GM18519 (cell line): ENCODE results near the gene OLA1.

ENCODE experiments used
- ATAC-seq: cut with Tn5 transposase; IDR thresholded peaks from one replicate; pipeline ENCODE4 v1.9.1; 2021; ENCODE audit warnings: mild to moderate bottlenecking, moderate library complexity; ENCODE audit not compliant: unreplicated experiment, low FRiP score

Gene OLA1

DNA sequence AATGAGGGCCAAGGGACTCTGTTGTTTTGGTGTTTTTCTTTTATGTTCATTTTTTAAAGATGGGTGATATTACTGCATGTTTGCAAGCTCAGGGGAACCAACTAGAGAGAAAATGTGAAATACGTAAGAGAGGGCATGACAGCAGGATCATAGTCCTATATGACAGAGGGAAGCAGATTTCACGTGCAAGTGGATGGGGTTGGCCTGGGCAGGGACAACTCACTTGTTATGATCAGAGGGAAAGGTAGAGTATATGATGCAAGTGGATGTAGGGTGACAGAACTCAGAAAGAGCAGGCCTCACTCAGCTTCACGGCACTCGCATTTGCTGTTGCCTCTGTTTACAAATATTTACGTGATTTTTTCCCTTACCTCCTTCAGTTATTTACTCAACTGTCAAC lies 67.0 kb downstream of the OLA1 start:
- no peak for ATAC-seq

DNA sequence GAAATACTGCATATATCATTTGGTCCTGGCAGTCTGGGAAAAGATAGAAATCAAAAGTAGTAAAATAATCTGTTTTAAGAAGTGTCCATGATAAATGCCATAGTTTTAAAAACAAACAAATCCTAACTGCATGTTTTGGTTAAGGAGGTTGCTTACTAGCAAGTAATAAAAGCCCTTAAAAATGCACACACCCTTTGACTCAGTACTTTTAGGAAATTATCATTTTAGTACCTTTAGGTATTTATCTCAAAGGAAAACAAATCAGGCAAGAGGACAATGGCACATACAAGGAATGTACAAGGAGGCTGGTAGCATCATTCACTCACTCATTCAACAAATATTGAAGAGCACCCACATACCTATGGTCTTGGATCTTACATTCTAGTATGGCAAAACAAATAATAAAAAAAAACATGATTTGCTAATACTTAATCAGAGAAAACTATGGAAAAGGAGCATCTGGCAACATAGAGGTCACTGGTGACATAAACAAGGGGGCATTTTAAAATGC lies 67.6 kb downstream of the OLA1 start:
- ATAC-seq = no peak

DNA sequence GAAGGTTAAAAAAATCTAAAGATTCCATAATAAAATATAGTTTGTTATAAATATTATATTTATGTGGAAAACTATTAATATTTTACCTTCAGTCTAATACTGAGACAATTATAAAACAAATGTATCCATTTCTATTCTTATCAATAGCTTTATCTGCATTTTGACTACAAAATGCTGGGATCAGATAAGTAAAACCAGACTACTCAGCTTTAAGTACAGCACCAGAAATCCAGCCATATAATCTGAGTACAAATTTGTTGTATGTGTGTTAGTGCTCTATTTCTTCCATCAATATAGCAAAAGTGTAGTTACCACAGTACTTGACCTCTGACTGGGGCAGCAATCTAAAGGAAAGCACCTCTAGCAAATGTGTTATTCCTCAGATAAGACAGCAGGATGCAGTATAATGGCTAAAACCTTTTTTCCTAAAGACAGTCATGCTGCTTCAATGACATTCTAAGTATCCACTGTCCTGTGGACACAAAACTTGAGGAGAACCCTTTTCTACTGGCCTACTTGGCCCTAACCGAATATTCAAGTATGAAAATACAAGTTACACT lies 68.1 kb downstream of the OLA1 start:
- ATAC-seq = no peak

DNA sequence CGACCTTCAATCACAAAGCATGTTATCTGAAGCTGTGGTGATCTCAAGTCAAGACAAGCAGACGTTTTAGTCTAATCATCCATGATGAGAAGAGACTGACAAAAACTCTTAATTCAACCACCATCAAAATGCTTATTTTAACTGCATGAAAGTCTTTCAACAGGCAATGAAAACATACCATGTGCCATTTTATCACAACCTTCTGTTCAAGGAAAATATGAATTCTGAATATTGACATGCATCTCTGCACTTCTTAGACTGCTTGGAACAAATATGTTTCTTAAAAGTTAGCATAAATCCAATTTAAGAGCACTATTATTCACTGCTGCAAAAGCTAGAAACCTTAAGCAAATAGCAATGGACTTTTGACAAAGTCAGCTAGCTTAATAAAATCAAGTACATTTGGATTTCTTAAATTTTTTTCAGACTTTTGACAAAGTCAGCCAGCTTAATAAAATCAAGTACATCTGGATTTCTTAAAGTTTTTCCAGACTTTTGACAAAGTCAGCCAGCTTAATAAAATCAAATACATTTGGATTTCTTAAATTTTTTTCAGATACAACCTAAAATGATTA lies 70.9 kb downstream of the OLA1 start:
- no peak for ATAC-seq

DNA sequence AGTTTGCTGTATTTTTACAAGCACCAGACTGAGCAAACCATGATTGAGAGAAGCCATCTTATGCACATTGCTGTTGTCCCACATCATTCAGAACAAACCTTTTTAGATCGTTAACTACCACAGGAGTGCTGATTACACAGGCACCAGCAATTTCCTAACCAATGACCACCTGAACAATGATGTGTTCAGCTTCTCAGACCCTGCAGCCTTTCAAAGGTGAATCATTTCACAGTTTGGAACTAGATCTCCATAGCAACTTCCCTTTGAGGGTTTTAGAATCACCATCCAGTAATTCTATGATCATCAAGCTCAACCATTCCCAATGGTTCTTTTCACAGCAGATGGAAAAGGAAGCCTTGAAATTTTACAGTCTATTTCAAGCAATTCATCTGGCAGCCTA lies 71.4 kb downstream of the OLA1 start:
- no peak for ATAC-seq

DNA sequence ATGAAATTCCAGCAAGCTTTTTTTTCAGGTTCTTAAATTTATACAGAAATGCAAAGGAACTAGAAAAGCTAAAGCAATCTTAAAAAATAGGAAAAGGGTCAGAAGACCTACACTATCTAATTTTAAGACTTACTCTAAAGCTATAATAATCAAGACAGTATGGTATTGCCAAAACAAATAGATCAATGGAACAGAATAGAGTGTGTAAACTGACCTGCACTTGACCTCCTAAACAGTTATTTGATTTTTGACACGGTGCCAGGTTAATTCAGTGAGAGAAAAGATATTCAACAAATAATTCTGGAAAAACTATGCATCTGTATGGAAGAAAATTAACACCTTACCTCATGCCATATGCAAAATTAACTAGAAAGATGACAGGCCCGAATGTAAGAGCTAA lies 73.6 kb downstream of the OLA1 start:
- ATAC-seq = no peak

DNA sequence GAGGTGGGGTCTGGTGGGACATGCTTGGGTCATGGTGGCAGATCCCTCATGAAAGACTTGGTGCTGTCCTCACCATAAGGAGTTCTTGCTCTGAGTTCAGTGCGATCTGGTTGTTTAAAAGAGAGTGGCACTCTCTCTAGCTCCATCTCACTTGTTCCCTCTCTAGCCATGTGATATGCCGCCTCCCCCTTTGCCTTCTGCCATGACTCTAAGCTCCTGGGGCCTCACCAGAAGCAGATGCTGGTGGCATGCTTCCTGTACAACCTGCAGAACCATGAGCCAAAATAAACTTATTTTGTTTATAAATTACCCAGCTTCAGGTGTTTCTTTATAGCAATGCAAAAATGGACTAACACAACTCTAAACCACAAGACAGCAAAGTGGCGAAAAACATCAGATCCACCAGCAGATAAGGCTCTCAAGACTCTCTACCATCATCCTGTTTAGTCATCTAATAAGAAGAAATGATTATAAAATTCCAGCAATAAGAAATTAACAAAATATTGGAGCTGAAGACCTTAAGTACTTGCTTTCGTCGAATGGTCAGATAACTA lies 75.5 kb downstream of the OLA1 start:
- no peak for ATAC-seq

DNA sequence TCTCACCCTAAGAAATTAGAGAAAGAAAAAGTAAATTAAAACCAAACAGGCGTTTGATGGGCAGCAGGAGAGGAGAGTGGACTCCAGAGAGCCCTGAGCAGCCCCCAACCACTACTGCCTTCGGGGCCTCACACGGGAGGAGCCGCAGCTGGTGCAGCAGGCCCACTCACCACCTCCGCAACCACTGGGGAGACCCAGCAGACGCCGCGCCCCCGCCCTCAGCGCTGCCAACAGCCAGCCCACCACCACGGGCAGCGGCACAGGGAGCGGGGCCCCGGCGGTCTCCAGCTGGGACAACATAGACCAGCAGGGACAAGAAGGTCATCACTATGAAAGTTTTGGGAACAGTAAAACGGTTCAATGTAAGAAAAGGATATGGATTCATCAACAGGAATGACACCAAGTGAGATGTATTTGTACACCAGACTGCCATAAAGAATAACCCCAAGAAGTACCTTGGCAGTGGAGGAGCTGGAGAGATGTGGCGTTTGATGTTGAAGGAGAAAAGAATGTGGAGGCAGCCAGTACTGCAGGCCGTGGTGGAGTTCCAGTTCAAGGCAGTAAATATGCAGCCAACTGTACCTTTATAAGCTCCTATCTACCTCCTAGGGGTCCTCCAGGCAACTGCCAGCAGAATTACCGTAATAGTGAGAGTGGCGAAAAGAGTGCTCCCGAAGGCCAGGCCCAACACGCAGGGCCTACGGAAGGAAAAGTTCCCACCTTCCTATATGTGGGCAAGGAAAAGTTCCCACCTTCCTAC lies 76.5 kb downstream of the OLA1 start:
- no peak for ATAC-seq

DNA sequence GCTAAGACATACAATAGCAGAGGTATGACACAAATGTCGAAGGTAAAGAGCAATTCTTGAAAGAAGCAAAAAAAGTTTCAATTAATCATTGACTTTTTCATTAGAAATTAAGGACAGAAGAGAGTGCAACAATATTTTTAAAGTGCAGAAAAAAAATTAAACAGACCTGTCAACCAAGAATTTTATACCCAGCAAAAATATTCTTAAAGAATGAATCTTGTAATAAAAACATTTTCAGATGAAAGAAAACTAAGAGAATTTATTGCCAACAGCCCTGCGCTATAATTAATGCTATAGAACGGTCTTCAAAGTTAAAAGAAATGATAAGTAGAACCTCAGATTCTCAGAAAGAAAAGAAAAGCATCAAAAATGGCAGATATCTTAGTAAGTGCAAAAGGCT lies 79.0 kb downstream of the OLA1 start:
- ATAC-seq = no peak

DNA sequence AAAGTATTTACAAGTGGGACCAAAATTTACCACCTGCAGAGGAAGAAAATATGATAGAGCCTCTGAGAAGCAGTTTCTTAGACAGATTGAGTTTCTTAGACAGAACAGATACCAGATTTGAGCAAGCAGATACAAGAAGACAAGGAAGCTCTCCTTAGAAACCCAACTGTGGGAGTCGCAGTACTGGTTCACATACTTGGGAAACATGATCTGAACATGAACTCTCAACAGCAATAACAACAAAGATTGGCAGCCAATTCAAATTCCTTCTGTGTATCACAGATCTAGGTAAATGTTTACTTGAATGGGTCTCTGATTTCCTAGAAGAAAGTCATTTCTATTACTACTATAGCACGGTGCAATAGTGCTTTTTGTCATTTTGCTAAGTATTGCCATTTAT lies 82.1 kb downstream of the OLA1 start:
- ATAC-seq = no peak

DNA sequence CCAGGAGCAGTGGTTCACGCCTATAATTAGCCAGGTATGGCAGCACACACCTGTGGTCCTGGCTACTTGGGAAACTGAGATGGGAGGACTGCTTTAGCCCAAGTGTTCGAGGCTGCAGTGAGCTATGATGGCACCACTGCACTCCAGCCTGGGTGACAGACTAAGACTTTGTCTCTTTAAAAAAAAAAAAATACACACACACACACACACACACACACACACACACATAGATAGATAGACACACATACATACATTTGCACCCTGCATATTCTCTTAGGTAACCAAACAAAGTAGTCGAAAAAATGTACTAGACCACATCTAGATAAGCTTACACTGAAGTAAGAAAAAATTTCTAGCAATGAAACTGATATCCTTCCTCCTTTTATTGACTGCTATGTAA lies 86.8 kb downstream of the OLA1 start:
- ATAC-seq = no peak

DNA sequence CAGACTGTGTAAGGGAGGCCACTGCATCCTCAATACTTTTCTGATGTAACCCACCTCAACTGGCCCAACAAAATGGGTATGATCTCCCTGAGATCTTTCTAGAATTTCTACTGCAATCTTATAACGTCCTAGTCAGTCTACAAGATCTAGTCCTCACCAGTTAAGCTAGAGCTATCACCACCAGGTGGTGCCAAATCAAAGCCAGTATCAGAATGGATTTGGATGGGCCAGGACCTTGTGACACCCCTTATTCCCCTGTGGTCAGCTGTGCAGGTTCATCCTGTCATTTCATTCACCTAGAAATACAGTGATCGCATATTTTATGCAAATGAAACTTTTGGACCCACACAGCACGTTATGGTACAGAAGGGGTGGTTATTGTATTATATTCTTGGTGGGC lies 90.3 kb downstream of the OLA1 start:
- no peak for ATAC-seq

DNA sequence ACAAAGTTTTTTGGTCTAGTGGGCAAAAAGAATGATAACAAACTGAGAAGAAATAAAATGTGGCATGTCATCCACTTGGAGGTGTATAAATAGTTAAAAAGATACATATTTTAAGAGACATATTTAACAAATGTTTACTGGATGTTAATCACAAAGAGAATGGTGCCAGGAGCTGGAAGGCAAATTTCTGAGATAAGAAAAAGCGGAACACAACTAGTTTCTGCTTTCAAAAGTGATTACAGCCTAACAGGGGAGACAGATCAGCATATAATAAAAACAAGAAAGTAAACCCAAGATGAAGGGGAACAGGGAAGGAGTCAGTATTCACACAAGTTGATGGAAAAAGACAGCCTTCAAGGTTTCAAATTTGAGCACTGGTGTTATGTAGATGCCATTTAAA lies 91.3 kb downstream of the OLA1 start:
- ATAC-seq = no peak

DNA sequence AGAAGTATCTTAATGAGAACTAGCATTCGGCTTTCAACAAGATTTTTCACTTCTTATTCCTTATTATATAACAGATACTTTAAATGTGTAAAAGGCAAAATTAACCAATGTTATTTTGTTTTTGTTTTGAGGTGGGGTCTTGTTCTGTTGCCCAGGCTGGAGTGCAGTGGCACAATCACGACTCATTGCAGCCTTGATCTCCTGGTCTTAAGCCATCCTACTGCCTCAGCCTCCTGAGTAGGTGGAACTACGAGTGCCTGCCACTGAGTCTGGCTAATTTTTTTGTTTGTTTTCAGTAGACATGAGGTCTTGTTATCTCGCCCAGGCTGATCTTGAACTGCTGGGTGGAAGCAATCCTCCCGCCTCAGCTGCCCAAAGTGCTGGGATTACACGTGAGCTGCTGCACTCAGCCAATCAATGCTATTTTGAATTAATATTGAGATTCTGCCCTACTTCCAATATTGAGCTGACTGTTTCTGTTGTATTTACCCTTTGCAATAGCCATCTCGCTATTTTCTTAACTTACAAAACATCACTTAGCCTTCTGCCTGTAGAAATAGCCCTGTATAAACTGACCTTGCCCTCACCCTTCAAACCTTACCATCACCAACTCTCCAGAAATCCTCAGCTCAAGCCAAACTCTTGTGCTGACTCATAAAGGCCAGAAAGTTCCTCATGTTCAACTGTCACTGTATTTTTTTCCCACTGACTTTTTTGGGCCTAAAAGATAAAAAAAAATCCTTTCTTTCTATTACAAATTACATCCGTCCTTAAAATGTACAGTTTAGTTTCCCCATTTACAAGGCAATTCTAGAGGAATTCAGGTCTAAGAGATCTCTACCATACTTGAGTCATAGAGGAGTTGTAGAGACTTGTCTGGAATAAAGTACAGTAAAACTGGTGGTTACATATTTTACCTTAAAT lies 94.3 kb downstream of the OLA1 start:
- no peak for ATAC-seq

DNA sequence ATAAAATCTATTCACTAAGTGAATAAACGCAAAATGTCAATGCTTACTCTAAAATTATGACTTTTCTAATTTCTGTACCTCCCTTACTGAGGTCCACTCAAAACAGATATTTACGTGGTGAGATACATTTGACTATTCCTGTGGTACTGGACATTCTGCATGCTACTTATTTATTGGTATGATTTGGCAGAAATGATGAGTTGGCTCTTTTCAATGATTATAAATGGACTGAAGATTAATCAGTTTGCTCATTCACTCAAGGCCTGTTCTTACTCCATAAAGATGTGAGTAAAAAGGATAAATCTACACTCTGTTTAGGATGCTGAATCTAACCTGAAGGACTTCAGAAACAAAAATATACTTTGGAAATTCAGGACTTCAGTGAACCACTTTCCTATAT lies 98.8 kb downstream of the OLA1 start:
- ATAC-seq = no peak

DNA sequence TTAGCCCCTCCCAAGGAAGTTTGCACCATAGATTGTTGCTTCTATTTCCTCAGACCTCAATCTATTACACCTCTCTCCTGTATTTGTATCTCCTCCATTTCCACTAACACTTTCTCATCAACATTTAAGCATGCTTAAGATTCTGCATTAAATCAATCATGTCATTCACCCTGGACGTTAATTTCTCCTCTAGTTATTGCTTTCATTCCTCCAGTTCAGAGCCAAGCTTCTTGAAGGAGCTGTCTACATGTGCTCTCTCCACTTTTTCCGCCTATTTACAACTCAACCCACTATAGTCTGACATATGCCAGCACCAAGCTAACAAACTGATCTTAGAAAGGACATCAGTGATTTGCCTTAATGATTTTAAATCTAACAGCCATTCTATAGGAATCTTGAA lies 99.5 kb downstream of the OLA1 start:
- no peak for ATAC-seq

DNA sequence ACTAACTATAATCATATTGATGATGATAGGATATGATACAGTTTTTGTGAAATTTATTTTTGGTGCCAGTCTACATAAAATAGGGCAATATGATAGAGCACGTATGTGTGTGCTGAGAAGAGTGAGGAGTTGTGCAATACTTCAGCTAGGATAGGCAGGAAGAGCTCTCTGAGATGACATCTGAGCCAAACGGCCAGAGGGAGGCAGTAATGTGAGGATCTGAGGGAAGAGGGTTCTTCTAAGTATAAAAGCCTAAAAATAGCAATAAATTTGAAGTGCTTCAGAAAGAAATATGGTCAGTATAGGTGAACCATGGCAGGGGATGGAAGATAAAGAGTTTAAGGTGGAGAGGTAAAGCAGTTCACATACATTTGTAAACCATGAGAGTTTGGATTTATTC lies 102.5 kb downstream of the OLA1 start:
- no peak for ATAC-seq

DNA sequence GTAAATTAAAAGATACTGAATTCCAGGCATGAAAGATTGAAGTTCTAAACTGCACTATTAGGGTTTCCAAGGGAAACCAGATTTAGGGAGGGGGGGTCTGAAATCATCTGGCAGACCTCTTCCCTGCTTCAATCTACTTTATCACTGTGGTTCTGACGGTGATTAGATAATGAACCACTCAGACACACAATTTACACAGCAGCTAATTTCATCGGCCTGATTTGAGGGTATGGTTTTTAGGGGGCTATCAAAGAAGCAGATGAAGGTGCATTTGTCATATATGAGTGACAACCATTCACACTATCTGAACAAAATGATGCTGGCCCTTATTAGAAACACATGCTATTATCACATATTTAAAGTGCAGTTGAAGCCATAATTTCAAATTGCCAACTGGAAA lies 106.0 kb downstream of the OLA1 start:
- no peak for ATAC-seq

DNA sequence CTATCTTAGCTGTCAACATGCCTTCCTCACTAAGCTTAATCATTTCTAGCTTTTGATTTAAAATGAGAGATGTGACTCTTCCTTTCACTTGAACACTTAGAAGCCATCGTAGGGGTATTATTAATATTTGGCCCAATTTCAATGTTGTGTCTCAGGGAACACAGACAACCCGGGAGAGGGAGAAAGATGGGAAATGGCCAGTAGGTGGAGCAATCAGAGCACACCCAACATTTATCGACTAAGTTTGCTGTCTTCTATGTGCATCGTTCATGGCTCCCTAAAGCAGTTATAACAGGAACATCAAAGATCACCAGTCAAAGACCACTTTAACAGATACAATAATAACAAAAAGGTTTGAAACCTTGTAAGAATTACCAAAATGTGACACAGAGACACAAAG lies 110.2 kb downstream of the OLA1 start:
- ATAC-seq = no peak

DNA sequence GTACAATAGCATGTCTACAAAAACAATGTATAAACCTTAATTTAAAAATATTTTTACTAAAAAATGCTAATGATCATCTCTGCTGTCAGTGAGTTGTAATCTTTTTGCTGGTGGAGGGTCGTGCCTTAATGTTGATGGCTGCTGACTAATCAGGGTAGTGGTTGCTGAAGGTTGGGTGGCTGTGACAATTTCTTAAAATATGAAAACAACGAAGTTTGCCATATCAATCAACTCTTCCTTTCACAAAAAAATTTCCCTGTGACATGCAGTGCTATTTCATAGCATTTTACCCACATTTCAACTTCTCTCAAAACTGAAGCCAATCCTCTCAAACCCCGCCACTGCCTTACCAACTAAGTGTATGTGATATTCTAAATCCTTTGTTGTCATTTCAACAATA lies 112.4 kb downstream of the OLA1 start:
- ATAC-seq = no peak

DNA sequence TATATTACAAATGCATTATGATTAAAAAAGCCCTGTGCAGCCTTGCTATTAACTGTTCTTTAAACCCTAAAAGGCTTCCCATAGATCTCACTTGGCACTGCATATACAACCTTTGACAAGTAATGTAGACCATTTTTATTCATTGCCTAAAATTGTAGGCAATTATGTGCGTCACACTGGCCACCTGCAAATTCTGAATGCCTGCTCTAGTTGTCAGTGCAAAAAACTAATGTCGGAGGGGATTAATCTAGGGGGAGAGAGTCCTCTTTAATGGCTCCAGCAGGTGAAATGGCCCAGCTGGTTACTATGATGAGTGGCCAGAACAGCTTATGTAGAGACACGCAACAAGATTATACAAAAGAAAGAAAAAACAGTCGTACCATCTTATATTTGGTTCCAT lies 123.2 kb downstream of the OLA1 start:
- no peak for ATAC-seq
